HG02610 (cell line): ENCODE measurements around the gene SSH3.

Experiments used
- ATAC-seq: cut with Tn5 transposase; IDR thresholded peaks from one replicate; pipeline ENCODE4 v1.9.1; 2021; ENCODE audit warnings: mild to moderate bottlenecking, moderate library complexity; ENCODE audit not compliant: unreplicated experiment

The SSH3 gene

DNA sequence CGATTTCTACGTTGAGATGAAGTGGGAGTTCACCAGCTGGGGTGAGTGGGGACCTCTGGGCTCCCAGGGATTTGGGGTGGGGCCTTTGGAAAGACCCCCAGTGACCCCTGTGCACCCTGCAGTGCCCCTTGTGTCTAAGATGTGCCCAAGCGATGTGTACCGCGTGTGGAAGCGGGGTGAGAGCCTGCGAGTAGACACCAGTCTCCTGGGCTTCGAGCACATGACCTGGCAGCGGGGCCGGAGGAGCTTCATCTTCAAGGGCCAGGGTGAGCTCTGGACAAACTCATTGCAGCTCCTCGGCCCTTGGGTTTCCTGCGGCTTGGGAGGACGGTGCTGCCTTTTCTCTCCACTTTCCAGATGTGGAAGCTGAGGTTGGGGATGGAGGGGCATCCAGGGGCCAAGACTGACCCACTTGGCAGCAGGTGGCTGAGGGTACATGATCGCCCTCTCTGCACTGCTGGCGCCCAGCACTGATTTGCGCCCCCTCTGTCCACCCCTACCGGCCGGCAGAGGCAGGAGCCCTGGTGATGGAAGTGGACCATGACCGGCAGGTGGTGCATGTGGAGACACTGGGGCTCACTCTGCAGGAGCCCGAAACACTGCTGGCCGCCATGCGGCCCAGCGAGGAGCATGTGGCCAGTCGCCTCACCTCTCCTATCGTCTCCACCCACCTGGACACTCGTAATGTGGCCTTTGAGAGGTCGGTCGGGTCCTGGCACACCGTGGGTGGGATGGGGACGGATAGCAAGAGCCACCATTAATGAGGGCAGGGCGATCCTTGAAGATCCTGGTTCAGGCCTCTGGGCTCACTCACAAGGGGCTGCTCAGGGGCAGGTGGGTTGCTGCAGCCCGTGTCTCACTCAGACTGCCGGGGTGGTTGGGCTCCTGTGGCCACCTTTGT is 11.6 kb upstream of the SSH3 start:
- no peak for ATAC-seq

DNA sequence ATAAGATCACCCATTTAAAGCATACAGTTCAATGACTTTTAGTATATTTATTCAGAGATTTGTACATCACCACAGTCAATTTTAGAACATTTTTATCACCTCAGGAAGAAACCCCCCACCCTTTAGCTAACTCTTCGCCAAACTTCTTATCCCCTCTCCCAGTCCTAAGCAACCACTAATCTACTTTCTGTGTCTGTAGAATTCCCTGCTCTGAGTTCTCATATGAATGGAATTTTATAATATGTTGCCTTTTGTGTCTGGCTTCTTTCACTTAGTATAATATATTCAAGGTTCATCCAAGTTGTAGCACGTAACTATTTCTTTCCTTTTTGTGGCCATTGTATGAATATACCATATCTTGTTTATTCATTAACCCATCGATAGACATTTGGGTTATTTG is 10.7 kb upstream of the SSH3 start:
- ATAC-seq, result no peak

DNA sequence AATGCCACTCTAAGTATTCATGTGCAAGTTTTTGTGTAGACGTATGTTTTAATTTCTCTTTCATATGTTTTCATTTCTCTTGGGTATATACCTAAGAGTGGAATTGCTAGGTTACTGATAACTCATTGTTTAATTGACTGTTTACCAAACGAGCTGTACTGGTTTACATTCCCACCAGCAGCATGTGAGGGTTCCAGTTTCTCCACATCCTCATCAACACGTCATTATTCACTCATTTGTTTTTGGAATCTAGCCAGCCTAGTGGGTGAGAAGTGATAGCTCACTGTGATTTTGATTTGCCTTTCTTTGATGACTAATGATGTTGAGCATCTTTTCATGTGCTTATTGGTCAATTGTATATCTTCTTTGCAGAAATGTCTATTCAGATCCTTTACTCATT is 10.2 kb upstream of the SSH3 start:
- no peak for ATAC-seq

DNA sequence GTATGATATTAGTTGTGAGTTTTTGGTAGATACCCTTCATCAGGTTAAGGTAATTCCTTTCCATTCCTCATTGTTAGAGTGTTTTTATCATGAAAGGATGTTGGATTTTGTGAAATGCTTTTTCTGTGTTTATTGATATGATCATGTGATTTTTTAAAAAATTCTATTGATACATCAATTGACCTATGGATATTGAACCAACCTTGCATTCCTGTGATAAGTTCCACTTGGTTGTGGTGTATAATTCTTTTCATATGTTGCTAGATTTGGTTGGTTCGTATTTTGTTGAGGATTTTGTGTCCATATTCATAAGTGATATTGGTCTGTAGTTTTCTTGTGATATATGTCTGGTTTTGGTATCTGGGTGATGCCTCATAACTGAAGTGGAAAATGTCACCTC is 7.5 kb upstream of the SSH3 start:
- no peak for ATAC-seq

DNA sequence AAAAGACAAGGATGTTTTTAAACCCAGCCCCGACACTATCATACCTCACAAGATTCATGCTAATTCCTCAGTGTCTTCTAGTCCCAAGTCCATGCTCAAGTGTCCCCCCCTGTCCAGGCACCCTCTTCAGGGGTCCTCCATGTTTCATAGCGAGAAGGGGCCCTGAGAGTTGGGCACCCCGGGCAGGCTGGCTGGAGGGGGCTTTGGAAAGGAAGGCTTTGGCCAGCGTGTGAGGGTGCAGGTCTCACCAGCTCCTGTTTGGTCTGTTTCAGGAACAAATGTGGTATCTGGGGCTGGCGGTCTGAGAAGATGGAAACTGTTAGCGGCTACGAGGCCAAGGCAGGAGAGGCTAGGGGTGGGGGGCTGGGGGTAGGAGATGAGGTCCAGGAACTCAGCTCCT is 4.5 kb upstream of the SSH3 start:
- ATAC-seq, result no peak

DNA sequence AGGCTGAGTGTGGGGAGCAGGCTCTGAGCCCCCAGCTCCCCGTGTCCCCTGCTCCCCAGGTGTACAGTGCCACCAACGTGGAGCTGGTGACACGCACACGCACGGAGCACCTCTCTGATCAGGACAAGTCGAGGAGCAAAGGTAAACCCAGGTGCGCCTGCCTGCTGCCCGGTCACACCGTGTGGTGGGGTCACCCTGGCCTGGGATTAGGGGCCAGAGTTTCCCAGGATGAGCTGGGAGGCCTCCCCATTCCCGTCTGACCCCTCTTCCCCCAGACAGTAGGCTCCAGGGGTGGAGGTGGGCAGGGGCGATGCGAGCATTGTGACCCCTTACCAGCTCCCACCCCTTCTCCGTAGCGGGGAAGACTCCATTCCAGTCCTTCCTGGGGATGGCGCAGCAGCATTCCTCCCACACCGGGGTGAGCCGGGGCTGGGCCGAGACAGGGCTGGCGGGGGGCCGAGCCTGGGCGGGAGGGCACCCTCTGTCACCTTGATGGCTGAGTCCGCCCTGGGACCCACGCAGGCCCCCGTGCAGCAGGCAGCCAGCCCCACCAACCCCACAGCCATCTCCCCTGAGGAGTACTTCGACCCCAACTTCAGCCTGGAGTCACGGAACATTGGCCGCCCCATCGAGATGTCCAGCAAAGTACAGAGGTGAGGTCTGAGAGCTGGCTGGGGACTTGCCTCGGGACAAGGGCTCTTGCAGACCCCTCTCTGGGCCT is 3.7 kb upstream of the SSH3 start:
- no peak for ATAC-seq

DNA sequence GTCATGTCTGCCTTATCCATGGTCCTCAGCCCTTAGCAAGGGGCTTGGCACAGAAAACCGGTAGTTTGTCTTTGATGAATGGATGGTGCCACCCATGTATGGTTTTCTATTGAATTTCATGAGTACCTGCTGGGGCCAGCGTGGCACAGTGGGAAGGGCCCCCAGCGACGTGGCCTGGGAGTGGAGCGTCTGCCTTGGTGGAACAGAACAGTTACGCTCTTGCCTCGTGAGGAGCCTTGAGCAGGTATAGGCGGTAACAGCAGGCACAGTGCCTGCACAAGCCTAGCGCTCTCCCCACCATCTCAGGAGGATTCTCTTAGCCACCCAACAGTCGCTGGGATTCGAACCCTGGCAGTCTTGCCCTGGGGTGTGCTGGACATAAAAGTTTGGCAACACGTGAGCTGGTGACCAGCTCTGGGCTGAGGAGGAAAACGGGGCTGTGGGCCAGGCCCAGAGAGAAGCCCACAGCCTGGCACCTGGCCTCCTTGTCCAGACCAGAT is 3.0 kb upstream of the SSH3 start:
- ATAC-seq, result no peak

DNA sequence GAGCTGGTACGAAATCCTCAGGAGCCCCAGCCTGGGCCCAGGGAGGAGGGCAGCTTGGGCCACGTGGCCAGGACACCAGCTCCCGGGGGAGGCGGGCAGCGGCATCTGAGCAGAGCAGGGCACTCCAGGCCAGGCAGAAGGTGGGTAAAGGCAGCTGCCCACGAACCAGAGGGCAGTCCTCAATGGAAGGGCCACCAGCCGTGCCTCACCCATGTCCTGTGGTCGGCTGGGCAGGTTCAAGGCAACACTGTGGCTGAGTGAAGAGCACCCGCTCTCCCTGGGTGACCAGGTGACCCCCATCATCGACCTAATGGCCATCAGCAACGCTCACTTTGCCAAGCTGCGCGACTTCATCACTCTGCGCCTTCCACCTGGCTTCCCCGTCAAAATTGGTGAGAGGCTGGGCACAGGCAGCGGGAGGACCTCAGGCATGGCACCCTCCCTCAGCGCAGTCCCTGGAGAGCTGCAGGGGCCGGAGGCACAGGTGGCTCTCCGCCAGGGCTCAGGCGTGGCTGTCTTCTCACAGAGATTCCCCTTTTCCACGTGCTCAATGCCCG is 2.5 kb upstream of the SSH3 start:
- ATAC-seq, result no peak

DNA sequence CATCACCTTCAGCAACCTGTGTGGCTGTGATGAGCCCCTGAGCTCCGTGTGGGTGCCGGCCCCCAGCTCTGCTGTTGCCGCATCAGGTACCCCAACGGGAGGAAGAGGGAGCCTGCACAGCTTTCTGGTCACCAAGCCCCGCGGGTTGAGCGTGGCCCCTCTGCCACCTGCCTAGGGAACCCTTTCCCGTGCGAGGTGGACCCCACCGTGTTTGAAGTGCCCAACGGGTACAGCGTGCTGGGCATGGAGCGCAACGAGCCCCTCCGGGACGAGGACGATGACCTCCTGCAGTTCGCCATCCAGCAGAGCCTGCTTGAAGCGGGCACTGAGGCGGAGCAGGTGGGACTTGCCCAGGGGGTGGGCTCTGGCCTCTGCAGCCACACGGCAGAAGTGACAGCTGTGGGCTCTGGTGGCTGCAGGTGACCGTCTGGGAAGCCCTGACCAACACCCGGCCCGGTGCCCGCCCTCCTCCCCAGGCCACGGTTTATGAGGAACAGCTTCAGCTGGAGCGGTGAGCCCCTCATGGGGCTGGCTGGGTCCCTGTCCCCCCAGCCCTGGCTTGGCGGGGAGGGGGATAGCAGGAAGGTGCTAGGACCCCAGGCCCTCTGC is 1.9 kb upstream of the SSH3 start:
- no peak for ATAC-seq

DNA sequence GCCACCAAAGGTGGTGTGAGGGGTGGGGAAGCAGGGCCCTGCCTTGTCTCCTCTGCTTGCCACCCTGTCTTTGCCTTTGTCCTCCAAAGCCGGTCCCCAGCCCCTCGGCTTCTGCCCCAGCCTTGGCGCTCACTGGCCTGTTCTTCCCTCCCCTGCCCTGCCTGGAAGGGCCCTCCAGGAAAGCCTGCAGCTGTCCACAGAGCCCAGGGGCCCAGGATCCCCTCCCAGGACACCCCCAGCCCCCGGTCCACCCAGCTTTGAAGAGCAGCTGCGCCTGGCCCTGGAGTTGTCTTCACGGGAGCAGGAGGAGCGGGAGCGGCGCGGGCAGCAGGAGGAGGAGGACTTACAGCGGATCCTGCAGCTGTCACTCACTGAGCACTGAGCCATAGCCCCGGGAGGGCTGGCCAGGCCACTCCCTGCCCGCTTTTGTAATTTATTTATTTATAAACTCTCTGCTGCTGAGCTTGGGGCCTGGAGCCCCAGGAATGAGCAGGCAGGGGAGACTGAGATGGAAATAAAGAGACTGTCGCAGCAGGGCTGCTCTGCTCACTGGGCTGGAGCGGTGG is 1.3 kb upstream of the SSH3 start:
- no peak for ATAC-seq

DNA sequence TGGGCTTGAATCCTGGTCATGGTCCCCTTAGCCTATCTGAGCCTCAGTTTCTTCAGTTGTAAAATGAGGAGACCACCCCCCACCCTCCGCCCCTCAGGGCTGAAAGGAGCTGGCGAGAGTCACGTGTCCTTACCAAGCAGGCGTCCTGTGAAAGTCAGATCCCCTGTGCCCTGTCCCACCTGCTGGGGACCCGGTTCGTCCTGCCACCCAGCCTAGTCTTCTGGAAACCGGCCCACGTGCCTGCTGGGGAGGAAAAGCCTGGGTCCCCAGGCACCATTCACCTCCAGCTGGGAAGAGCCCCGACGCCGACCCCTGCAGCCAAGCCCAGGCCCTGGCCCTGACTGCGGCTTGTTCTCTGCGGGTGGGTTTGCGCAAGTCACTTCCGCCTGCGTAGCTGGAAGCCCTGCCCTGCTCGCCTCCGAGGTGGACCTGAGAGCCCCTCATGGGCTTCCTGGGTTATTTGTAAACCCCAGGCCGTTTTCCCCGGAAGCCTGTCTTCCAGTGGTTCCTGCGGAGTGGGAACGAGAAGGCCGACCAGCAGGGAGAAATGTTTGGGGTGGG is 679 bp upstream of the SSH3 start:
- ATAC-seq, result no peak

DNA sequence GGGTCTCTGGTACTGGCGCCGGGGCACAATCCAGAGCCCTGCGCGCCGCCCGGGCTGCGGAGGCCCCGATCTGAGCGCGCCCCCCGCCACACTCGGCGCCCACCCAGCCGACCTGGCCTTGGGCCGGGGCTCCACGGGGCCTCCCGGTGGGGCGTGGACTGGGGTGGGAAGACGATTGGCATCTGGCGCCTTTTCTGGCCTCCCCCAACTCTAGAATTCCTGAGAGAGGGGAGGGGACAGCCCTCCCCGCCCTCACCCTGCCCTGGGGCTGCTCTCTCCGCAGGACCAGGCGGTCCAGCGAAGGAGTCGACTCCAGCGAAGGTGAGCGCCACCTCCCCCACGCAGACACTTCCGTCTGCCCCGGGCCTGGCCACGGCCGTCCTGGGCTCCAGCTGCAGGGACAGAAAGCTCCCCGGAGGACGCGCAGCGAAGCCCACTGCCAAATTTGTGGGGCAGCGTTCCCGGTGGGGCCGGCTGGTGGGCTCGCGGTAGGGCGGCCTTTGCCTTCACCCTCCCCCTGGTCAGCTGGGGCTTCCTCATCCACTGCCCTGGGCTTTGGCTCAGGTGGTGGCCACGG is 593 bp downstream of the SSH3 start:
- ATAC-seq, result no peak

DNA sequence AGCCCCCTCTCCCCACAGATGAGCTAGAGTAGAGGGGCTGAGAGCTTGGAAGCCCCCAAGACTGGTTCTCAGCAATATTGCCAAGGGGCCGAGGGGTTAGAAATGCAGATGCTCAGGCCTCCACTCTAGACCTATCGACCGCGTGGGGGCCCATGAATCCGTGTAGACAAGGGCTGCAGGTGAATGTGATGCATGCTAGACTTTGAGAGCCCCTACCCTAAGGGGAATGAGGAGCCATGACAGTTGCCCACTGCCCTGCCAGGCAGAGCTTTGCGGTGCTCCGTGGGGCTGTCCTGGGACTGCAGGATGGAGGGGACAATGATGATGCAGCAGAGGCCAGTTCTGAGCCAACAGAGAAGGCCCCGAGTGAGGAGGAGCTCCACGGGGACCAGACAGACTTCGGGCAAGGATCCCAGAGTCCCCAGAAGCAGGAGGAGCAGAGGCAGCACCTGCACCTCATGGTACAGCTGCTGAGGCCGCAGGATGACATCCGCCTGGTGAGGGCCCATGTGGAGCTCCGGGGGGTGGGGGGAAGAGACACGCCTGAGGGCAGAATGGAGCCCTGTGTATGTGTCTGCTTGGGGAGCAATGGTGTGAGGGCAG is 1.3 kb downstream of the SSH3 start:
- ATAC-seq, result no peak

DNA sequence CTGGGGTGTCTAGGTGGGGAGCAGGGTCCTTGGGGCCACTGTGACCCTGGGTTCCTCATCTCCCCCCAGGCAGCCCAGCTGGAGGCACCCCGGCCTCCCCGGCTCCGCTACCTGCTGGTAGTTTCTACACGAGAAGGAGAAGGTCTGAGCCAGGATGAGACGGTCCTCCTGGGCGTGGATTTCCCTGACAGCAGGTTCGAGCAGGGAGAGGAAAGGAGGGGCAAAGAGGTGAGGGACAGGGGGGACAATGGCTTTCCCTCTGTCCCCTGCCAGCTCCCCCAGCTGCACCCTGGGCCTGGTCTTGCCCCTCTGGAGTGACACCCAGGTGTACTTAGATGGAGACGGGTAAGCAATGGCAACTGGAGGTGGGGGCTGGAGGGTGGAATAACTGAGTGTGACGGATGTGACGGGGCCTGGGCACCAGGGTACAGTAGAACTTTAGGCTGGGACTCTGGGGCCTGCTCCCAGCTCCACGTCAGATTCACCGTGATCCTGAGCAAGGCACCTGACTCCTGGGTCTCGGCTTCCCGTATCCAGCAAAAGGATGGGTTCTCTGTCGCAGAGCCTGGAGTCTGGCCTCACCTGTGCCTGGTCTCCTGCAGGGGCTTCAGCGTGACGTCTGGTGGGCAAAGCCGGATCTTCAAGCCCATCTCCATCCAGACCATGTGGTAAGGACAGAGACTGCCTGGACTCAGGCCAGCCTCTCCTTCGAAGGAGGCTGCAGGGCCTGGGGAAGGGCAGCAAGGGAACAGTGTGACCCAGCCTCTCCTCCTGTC is 3.6 kb downstream of the SSH3 start:
- no peak for ATAC-seq

DNA sequence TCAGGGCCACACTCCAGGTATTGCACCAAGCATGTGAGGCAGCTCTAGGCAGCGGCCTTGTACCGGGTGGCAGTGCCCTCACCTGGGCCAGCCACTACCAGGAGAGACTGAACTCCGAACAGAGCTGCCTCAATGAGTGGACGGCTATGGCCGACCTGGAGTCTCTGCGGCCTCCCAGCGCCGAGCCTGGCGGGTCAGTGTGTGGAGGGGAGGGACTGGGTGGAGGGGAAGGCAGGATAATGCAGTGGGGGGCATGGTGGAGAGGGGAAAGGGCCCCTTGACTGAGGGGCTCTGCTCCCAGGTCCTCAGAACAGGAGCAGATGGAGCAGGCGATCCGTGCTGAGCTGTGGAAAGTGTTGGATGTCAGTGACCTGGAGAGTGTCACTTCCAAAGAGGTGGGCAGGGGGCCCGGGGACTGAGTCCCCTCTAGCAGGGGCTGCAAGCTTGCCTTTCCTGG is 4.2 kb downstream of the SSH3 start:
- ATAC-seq, result no peak

DNA sequence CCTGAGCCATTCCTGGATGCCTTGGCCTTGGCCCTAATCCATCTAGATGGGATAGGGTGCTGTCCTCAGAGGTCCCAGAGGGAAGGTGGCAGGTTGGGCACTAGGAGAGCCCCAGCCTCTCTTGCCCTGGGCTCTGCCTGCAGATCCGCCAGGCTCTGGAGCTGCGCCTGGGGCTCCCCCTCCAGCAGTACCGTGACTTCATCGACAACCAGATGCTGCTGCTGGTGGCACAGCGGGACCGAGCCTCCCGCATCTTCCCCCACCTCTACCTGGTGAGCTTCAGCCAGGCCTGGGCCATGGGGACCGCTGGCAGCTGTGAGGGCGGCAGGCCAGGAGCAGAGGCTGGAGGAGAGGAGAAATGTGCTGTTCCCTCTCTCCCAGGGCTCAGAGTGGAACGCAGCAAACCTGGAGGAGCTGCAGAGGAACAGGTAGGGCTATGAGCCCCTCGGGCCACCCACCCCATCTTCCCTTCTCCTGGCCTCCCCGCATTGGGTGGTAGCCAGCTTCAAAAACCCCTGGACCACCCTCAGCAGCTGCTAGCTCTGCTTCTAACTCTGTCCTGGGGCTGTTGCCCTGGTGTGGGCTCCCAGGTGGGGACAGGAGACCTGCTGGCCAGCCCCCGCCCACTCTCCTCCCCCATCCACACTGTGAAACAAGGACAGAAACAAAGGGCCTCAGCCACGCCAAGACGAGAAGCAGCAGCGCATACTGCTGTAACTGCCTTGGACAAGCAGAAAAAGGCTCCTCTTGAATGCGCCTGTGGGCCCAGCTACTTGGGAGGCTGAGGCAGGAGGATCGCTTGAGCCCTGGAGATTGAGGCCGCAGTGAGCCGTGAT is 4.9 kb downstream of the SSH3 start:
- ATAC-seq, result no peak

DNA sequence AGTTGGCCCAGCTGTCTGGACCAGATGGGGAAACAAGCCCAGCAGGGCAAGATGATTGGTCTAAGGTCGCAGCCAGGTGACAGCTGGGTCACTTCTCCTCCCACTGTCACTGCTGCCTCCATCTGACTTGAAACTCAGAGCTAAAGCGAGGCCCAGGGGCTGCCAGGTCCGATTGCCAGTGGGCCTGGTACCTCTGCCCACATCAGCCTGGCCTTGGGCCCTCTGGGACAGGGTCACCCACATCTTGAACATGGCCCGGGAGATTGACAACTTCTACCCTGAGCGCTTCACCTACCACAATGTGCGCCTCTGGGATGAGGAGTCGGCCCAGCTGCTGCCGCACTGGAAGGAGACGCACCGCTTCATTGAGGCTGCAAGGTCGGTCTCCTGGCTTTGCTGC is 5.8 kb downstream of the SSH3 start:
- ATAC-seq, result no peak

DNA sequence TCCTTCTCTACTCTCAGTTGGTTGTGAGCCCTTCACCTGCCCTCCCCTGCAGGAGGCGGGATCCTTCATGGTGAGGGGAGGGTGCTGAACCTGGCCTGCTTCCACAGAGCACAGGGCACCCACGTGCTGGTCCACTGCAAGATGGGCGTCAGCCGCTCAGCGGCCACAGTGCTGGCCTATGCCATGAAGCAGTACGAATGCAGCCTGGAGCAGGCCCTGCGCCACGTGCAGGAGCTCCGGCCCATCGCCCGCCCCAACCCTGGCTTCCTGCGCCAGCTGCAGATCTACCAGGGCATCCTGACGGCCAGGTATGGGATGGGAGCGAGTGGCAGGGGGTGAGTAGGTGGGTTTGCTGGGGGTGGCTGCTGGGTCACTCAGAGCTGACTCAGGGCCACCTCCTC is 6.3 kb downstream of the SSH3 start:
- no peak for ATAC-seq
